ENCODE measurements around the gene EIF3B.
"Not testable (repeated sequence)": the region's sequence is repeated elsewhere in the genome, so short reads cannot be mapped to it uniquely, and the experiment has no call there.

Gene EIF3B

DNA sequence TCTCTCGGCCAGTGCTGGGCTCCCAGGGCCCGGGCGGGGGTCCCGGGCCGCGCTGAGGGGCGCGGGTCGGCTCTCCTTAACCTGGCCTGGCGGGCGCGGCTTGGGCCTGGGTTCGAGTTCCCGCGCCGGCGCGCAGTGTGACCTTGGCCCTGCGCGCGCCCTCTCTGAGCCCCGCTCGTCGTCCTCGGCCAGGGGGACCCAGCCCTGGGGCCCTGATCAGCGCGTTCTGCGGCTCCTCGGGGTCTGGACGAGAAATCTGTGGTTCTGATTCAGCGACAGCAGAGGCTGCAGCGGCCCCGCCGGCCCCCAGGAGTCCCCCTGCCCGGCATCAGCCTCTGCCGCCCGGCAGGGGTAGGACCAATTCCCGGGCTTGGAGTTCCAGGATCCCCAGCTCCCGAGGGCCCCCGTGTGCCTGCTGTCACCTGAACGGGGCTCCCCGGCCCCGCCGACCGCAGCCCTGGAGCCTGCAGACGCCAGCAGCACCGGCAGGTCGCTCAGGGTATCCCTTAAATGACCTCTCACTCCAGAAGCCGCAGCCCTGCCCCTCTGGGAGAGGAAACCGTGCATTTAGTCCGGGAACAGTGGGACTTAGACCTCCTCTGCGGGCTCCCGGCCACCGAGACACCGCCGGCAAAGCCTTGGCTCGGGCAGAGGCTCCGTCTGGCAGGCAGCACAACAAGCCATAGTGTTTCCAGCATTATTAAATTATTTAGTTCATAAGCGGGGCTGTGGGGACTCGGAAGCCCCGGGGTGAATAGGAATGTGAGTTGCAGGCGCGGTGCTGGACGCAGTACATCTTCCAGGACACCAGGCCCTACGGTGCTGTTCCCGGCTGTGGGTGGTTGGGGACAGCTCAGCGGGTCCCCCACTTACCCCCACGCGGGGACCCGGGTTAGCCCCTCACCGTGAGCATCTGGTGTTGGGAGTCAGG lies 49.4 kb downstream of the EIF3B start:
- DNase-seq = peak; percentile 77

DNA sequence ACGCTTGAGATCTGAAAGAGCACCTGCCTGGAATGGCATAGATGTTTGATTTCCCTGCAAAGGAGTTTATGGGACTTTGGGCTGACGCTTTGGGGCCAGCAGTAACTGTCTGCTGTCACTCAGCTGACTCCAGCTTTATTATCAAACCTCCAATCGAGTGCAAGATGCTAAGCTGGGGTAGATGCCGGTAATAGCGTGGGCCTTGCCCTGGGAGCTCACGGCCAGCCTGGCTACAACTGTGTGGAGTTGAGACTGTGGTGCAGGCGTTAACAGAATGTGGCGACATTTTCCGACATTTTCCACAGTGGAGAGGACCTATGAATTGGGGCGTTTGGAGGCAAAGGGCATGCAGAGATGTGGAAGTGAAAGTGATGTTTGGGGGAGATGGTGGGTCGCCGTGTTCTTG lies 50.1 kb downstream of the EIF3B start:
- DNase-seq = no peak

DNA sequence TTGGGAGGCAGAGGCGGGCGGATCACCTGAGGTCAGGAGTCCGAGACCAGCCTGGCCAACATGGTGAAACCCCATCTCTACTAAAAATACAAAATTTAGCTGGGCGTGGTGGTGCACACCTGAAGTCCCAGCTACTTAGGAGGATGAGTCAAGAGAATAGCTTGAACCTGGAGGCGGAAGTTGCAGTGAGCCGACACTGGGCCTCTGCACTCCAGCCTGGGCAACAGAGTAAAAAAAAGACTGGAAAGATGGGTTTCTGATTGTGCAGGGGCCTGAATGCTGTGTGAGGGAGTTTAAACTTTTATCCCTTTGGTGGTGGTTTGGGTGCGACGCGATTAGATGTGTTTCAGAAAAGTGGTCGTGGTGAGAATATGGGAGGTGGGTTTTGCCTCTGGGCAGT lies 50.6 kb downstream of the EIF3B start:
- DNase-seq = no peak

DNA sequence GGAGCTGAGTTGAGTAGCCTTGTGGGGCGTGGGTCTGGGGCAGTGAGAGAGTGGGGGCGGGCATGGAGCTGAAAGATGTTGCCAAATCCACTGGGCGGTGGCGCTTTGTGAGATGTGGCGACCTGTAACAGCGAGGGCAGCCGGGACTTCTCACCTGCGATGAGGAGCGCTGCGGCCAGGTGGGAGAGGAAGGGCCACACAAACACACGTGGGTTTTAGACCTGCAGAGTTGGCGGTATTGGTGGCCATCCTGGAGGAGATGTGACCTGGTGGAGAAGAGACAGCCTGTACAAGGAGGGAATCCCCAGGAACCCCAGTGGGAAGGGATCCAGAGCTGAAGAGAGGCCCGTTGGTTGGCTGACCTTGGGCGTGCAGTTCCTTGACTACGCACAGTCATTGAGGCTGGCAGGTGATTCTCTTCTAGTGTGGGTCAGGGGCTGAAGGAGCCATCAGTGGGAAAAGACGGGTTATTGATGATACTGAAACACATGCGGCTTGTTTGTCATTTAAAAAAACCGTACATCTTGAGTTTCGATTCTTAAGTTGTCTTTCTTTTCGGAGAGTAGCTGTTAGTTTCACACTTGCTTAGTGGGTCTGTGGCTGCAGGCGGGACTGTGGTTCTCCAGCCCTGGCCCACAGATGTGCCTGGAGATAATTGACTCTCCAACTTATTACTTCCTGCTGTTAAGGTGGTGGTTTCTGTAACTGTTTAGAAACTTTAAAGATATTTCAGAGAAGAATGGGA lies 51.1 kb downstream of the EIF3B start:
- no peak for DNase-seq

DNA sequence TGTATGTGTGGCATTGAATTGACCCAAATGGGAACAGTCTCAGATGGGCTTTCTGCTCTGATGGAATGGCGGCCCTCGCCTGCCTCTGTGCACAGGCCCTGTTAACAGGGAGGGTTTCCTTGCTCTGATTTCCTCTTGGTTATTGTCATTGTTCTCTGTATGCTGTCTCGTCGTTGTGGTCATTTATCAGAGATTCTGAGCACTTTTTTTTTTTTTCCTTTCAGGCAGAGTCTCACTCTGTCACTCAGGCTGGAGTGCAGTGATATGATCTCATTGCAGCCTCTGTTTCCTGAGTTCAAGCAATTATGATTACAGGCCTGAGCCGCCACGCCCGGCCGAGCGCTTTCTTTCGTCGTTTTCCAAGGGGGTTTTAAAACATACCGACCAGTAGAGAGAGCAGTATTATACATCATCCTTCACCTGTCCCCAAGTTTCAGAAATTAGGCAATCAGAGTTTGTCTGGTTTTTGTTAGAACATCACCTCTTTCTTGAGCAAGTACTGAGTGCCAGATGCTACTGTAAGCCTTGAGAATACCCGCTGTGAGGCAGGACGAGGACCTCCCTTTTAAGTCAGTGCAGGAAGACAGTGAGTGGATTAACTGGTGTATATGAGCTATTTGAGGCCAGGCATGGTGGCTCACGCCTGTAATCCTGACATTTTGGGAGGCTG lies 55.3 kb downstream of the EIF3B start:
- peak; percentile 54 for DNase-seq

GRCh38 chr7:2411049-2411448 lies 56.4 kb downstream of the EIF3B start:
- DNase-seq = no peak

GRCh38 chr7:2411815-2412586 lies 57.4 kb downstream of the EIF3B start:
- no peak for DNase-seq

DNA sequence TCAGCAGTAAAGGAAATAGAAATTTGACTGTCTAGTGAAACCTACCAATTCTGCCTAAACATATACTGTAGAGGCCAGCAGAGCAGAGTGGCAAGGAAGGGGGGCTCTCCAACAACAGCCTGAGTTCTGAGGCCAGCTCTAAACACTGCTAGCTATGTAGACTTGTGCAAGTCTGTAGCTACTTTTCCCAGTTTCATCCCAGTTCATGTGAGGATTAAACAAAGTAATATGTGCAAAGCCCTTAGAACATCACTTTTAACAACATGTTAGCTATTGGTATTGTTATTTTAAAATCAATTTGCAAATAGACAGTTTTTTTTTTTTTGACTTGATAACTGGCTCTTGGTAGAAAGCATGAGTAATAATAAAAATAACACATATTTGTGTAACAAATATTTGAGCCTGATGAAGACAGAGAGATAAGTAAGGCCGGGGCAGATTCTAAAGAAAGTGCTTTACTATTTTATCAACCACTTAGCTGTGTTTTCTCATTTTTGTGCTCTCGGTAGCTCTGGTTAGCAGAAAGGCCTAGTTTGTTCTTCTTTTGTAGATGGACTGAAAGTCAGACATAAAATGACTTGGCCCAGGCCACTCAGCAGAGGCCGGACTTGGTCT lies 58.1 kb downstream of the EIF3B start:
- no peak for DNase-seq

DNA sequence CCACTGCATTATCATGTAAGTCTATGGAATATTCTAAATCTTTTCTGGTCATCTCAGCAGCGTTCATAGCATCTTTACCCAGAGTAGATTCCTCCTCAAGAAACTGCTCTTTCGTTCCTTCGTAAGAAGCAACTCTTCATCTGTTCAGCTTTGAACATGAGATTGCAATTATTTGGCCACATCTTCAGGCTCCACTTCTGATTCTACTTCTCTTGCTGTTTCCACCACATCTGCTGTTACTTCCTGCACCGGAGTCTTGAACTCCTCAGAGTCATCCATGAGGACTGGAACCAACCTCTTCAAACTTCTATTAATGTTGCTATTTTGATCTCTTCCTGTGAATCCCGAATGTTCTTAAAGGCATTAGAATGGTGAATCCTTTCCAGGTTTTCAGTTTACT lies 61.4 kb downstream of the EIF3B start:
- DNase-seq = no peak

- DNase-seq = no peak
Observed at GRCh38 chr7:2416650-2417049, 62.0 kb downstream of the EIF3B start.

- DNase-seq = not testable (repeated sequence)
Observed at GRCh38 chr7:2417178-2417577, 62.6 kb downstream of the EIF3B start.

GRCh38 chr7:2417981-2418481 lies 63.4 kb downstream of the EIF3B start:
- DNase-seq = no peak

GRCh38 chr7:2420216-2420933 lies 65.7 kb downstream of the EIF3B start:
- DNase-seq = no peak

DNA sequence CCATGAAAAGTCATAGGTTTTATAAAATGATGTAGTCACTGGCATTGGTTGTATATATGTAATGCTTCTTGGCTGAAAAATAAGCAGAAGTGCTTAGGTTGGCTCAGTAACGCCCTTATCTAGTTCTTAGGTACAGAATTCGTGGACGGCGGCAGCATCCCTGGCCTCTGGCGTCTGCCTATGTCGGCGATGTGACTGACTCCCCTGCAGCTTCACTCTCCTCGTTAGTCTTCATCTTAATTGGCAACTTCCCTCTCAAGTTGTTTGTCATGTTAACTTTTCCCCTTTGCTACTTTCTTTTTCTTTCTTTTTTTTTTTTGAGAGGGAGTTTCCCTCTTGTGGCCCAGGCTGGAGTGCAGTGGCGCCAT lies 67.3 kb downstream of the EIF3B start:
- no peak for DNase-seq

DNA sequence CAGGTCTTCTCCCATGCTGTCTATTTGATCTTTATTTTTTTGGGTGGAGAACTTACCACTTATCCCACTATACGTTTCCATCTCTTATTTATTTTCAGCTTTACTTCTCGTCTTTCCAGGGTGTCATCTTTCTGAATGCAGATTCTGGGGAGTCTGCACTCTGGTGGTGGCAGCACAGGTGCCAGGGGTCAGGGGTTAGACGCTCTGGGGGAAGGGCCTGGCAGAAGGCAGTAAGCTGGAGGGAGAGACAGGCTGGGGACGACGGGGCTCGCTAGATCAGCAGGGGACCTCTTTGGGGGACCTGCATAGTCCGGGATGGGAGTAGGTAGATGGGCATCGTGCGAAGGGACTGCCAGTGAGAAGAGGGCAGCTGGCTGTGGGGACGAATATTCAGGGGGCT lies 71.1 kb downstream of the EIF3B start:
- DNase-seq = no peak
